HG02884 (cell line): Measurements from ENCODE around the gene SLC35G6.
"Not testable (repeated sequence)": the region's sequence is repeated elsewhere in the genome, so short reads cannot be mapped to it uniquely, and the experiment has no call there.

Source experiments
- ATAC-seq: cut with Tn5 transposase; IDR thresholded peaks from one replicate; pipeline ENCODE4 v1.9.1; 2021; ENCODE audit warnings: mild to moderate bottlenecking, moderate library complexity; ENCODE audit not compliant: unreplicated experiment

Gene SLC35G6

GRCh38 chr17:7481275-7481674 lies at the start of gene SLC35G6:
TSS of gene SLC35G6 (plus strand) at chr17:7481446. CDS start at chr17:7481517, 71 bp downstream.
- not testable (repeated sequence) for ATAC-seq

DNA sequence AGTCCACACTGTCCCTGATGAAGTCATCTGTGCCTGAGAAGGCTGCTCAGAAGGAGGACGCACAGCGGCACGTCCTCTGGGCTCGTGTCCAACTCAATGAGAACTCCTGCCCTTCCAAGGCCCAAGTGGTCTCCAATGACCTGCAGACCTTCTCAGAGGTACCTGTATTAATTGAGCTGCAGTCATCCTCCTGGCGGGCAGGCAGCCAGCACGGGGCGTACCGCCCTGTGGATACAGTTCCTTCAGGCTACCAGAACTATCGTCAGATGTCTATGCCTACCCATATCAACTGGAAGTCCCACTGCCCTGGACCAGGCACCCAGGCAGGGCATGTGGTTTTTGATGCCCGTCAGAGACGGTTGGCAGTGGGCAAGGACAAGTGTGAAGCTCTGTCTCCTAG lies 49.0 kb upstream of the SLC35G6 start:
- ATAC-seq, result no peak

- ATAC-seq, result peak; percentile 9
These were observed 45.3 kb upstream of the SLC35G6 start for GRCh38 chr17:7435676-7436555.

GRCh38 chr17:7436556-7437368 lies 44.5 kb upstream of the SLC35G6 start:
- no peak for ATAC-seq

DNA sequence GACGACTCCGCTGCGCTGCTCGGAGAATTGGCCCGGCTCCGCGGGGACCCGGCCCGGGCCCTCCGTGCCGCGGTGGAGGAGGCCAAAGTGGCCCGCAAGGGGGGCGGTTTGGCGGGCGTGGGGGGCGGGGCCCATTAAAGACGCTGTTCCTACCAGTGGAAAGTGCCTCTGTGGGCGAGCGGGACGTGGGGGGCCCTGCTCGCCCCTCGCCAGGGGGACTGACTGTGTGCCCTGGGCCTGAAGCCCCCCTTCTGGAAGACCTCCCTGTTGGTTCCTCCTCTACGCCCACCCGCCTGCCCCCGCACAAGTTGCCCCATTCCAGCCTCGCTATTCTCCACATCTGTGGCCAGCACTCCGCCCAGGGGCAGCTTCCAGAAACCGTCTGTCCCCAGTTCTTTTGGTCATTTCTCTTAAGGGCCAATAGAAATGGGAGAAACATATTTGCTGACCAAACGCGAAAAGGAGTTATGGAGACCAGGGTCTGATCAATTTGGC lies 43.8 kb upstream of the SLC35G6 start:
- ATAC-seq, result no peak

- ATAC-seq, result no peak
These were observed 43.2 kb upstream of the SLC35G6 start for GRCh38 chr17:7437950-7438614.

GRCh38 chr17:7438656-7439460 lies 42.4 kb upstream of the SLC35G6 start:
- ATAC-seq, result no peak

GRCh38 chr17:7439462-7440112 lies 41.7 kb upstream of the SLC35G6 start, which contains the start of gene FGF11:
TSS of gene FGF11 (plus strand) at chr17:7439512. CDS start at chr17:7439621, 109 bp downstream.
- no peak for ATAC-seq

GRCh38 chr17:7440113-7440833 lies 41.0 kb upstream of the SLC35G6 start:
- no peak for ATAC-seq

DNA sequence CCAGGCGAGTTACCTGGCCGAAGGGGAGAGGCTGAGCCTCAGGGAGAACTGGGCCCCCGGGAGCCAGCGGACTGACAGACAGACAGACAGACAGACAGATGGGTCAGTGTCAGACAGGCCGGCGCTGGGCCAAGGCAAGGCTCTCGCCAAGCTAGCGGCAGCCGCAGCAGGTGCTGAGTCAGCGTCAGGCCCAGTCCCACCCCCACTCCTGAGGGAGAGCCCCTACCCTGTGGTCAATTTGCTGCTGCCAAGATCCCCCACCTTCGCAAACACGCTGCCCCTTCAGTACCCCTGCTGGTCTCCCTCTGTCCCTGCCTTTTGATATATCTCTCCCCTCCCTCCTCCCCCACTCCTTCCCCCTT lies 40.4 kb upstream of the SLC35G6 start:
- ATAC-seq, result no peak

DNA sequence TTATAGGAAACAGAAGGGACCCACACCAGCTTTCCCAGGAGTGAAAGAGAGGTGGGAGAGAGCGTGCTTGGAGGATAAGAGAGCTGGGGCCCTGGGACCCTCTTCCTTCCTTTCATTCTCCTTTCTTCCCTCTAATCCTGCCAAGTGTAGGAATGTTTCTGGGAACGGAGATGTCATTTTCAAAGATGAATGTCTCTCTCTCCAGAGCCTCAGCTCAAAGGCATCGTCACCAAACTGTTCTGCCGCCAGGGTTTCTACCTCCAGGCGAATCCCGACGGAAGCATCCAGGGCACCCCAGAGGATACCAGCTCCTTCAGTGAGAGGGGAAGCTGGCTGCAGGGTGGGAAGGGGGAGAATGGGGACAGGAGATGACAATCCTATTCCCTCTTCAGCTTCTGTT lies 40.0 kb upstream of the SLC35G6 start:
- ATAC-seq, result no peak

- ATAC-seq, result no peak
These were observed 39.1 kb upstream of the SLC35G6 start for GRCh38 chr17:7442142-7442541.

DNA sequence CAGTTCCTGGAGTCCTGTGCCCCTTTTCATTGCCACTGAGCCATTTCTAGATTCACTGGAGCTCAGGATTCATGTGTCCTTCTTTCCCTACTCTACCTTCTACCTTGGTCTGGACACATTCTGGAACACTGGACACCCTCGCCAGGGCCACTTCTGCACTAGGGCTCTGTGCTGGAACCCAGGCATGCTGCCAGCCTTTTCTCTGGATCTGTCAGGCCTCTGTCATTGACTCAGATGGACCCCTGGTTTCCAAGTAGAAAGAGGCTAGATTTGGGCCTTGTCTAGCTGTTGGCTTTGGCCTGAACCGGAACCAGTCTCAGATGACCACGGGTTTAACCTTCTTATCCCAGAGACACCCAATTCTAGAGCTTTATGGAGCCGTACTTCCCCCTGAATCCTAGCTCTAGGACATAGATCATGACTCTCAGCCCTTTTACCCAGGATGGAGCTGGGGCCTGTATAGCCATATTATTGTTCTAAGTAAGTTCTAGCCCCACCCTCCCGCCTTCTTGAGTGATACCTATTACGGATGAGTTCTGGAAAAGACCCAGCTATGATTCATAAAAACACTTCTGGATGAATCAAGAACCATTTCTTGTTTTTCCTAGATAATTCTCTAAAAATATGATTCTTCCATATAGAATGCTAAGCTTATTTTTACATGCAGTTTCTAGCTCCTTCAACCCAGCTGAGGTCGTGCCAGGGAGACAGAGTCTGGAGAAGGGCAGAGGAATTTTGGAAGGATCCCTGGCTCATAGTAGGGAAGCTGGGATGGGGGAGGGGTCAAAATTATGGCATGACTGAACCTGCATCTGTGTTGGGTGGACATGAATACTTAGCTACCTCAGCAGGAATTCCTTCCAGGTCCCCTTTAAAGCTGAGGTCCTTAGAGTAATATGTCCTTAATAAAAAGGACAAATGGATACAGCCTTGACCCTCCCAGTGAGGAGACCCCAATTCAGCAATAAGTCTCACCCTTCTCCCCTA lies 37.5 kb upstream of the SLC35G6 start:
- no peak for ATAC-seq

GRCh38 chr17:7444682-7445618 lies 36.3 kb upstream of the SLC35G6 start, which contains the start of gene CHRNB1:
TSS of gene CHRNB1 (plus strand) at chr17:7445061. CDS start at chr17:7445128, 67 bp downstream.
- no peak for ATAC-seq

DNA sequence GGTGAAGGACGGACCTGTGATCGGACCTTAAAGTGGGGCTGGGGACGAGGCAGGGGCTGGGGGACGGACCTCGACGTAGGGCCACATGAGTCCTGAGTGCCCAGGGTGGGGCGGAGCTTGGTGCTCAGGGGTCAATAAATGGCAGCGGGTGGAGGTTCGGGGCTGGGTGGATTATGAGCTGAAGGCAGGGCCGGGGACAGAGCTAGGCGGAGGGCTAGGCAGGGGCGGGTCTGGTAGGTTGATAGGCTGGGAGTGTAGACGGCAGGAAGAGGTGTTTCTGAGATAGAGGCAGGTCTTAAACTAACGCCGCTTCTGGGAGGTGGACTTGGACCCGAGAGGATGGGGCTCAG lies 35.7 kb upstream of the SLC35G6 start:
- no peak for ATAC-seq

DNA sequence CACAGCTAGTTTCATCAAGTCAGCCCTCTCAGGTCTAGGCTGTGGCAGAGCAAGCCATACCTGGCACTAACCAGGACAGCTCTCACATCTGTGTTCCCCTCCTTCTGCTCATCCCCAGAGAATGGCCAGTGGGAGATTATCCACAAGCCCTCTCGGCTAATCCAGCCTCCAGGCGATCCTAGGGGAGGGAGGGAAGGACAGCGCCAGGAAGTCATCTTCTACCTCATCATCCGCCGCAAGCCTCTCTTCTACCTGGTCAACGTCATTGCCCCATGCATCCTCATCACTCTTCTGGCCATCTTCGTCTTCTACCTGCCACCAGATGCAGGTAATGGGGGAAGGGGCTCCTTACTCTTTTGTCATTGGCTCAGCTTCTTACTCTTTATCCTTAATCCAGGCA lies 32.8 kb upstream of the SLC35G6 start:
- no peak for ATAC-seq
